GM19455 (cell line): ENCODE measurements around the gene PRKCE.

ENCODE experiments used
- ATAC-seq: cut with Tn5 transposase; IDR thresholded peaks from one replicate; pipeline ENCODE4 v1.9.1; 2021; ENCODE audit not compliant: unreplicated experiment

The PRKCE gene

DNA sequence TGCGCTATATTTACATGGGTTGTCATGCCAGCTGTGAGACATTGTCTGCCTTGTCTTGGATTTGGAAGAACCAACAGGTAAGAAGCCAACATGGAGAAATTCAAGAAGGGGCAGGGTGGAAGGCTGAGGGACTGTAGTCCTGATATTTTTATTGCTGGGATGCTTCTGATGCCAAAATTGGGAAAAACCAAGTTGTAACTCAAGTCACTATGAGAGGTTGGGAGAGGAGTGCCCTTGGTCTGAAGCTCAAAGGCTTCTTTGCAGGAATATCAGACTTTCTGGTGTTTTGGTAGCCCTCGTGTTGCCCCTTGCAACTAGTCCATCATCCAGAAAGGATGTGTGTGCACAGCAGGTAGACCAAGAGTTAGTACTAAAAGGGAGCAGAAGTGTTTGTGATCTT, 351.5 kb downstream of the PRKCE start:
- ATAC-seq: no peak

DNA sequence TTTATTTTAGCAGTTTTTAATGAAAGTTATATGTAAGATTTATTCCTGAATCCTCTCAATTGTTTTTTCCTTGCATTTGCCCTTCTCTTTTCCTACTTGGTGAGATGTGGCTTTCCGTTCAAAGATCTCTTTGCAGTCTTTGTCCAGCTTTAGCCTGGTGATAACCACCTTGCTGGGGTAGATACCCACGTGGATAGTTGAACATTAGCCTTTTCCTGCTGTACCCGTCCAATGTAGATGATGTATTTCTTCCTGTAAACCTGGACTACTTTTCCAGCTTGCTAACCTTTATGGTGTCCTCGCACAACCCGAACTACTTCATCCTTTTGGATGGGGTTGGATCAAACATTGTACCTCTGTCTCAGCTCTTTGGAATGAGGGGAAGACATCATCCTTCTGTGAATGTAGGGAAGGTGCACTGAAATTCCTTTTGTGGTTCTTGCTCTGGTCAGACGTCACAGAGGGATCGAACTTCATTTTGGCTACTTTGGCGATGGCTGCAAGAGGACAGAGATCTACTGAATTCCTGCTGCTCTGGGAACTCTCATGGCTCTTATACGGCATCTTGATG, 352.5 kb downstream of the PRKCE start:
- no peak for ATAC-seq

- ATAC-seq: no peak
Measured at GRCh38 chr2:46006473-46007025, 355.1 kb downstream of the PRKCE start.

GRCh38 chr2:46007412-46007811, 355.9 kb downstream of the PRKCE start:
- ATAC-seq: no peak

- no peak for ATAC-seq
Measured at GRCh38 chr2:46008091-46008870, 356.8 kb downstream of the PRKCE start.

DNA sequence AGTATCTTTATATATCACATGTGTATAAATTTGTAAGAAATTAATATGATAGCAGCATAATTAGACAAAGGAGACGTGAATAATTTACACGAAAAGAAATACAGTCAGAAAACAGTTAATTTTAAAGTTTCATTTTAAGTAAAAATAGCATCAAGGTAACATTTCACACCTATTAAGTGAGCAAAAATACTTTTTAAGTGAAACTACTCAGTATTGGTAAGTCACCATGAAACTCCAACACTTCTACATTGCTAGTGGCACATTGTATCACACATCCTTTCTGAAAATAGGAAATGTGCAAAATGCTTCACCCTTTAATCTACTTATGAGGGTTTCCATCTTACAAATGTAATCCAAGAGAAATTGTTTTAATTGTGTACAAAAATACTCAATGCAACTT, 357.8 kb downstream of the PRKCE start:
- ATAC-seq: no peak

GRCh38 chr2:46009772-46010171, 358.3 kb downstream of the PRKCE start:
- no peak for ATAC-seq

GRCh38 chr2:46010223-46010924, 358.9 kb downstream of the PRKCE start:
- ATAC-seq: no peak

DNA sequence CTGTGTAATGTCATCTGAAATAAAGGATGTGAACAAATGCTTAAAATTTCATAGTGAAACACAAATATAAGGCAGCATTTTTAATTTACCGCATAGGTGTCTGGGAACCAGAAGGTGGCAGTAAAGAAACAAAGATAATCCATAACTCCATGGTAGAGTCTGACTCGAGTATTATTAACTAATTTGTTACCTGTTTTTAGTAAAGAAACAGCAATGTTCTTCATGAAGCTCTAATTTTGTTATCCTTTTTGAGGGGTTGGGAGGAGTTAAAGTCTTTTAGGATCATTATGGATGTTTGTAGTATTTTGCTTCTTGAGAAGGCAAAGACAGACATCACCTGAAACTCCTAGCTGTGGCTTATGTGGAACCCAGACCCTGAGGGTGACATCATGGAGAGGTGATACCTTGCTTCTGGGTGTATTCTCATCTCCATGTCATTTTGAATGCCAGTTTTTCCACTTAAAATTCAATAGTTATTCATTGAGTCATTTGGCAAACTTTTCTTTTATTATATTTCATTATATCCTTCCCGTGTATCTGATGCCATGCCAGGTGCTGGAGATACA, 359.5 kb downstream of the PRKCE start:
- ATAC-seq: no peak

- ATAC-seq: no peak
Measured at GRCh38 chr2:46012618-46013240, 361.3 kb downstream of the PRKCE start.

DNA sequence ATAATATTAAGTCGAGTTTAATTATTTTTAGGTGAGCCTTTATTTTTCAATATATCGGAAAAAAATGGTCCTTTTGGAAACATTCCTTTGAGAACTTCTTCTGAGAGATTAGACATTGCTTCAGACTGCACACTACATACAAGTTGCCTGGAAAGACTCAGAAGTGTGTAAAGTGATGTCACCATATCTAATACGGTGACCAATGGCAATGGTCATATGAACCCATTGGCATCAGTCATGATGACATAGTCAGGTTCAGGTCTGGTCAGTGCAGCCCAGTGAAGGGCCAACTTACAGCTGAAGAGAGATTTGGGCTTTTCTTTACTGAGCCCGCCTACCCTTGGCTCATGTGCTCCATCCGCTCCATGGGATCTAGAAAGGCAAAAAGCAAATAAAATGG, 362.3 kb downstream of the PRKCE start:
- ATAC-seq: no peak

DNA sequence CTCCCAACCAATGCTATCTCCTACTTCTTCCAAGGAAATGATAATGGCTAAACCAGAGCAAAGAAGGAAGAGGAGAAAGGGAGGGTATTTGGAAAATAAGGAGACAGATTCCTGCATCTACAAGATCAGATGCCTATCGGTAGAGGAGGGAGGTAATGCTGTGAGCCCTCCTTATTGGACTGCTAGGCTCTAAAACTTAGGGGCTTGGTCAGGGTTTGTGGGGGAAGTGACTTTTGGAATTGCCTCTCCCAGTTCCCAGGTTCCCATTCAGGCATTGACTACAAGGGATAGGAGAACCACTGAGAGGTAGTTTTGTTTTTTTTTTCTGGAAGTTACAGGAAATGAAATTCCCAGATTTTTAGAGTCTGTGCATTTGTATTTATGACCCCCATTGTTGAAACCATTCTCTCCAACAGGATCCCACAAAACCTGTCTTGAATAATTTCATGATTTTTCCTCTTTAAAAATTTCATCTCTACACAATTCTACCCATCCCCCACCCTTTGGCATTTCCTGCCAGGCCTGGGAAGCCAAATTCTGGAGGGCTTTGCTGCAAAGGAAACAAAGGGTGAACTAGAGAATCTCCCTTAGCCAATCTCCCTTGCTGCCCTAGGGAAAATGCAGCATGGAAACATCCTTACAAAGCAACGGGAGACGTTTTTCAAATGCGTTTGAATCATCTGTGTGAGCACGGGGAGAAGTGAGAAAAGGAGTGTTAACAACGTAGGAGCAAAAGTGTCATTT, 363.6 kb downstream of the PRKCE start:
- ATAC-seq: no peak

GRCh38 chr2:46015671-46016070, 364.2 kb downstream of the PRKCE start:
- ATAC-seq: no peak

DNA sequence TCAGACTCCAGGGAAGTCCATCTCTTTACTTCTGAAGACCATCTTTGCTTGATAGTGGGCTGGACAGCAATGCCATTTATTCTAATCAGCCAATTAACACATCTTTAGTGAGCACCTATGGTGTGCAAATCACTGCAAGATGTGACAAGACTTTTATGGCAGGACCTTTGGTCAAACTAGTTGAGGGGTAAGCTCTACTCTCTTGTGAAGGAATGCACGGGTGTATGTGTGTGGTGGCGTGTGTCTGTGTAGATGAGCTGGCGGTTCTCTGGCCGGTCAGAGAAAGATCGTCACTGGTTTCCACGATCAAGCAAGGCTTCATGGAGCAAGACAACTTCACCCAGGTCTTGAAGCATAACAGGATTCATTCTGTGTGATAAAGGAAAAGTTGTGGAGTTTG, 364.6 kb downstream of the PRKCE start:
- no peak for ATAC-seq

DNA sequence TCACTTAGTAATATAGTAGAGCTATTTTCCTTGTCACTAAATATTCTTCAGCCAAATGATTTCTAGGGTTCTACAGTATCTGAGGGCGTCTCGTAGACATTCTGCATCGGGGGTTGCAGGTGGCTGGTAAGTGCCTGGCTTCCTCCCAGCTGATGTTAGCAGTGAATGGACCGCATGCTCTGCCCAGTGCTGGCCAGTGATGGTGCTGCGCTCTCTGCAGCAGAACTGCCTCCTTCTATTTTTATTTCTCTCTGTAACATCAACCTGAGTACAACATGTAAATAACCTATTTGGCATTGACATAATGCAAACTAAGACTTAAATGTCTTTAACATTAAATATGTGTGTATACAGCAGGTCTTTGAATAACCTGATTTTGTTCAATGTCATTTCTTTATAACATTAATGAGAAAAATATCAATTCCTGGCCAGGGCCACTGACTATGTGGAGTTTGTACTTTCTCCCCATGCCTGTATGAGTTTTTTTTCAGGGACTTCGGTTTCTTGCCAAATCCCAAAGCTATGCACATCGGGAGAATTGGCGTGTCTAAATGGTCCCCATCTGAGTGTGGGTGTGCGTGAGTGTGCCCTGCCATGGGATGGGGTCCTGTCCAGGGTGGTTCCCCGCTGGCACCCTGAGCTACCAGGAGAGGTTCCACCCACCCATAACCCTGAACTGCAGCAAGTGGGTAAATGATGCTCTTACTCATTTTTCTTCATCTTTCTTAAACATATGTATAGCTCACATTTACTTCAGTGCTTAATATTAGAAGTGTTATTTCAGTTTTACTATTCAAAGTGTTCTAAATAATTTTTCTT, 367.5 kb downstream of the PRKCE start:
- no peak for ATAC-seq

GRCh38 chr2:46020416-46020815, 368.9 kb downstream of the PRKCE start:
- no peak for ATAC-seq

- no peak for ATAC-seq
Measured at GRCh38 chr2:46023165-46023854, 371.8 kb downstream of the PRKCE start.

DNA sequence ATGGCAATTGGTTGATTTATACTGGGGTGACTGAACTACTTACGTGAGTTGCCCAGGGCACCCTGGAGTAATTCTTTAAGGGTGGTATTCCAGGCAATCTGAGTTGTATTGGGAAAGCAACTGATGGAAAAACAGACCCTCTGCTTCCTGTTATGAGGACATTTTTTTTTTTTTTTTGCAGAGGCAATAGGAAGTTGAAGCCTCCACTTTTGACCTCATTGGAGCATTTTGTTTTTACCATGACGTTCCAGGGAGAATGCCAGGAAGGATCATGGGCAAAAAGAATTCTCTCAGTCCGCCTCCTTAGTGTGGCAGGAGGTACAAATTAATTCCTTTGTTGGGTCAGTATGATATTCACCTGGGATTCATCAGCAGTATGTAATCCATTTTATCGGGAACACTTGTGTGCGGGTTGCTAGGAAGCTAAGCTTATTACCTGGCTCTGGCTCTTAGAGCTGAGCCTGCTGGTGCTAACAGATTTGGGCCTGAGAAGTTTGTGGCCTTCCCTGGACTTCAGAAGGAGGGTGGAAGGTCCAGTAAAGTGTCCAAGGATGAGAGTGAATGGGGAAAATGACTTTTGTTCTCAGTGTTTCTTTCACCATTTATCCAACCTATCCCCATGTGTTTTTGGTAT, 372.8 kb downstream of the PRKCE start:
- ATAC-seq: no peak

DNA sequence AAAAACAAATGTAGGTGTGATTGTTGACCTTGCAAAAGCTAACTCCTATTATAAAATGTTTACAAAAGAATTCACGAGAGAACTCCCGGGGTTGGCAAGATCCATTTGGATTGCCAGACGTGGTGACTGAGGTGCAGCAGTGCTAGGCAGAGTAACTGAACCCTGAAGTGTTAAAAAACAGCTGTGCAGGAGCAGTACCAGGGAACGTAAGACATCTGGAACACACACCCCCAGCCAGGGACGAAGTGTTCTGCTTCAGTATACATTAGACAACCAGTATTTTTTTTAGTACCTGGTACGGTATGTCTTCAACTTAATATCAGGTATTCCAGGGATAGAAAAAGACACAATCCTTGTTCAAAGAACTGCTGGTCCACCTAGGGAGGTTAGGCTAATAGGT, 373.6 kb downstream of the PRKCE start:
- ATAC-seq: no peak
